Measurements from ENCODE around the gene EFNA1. TPM values are rescaled to one million over a fixed set of nuclear protein-coding genes. Genes with fewer than 3 reads are reported as not detected.

Gene EFNA1
- total and polyA plus RNA-seq, 2 experiments from 2014 or later = 3.2 to 5.1 TPM

DNA sequence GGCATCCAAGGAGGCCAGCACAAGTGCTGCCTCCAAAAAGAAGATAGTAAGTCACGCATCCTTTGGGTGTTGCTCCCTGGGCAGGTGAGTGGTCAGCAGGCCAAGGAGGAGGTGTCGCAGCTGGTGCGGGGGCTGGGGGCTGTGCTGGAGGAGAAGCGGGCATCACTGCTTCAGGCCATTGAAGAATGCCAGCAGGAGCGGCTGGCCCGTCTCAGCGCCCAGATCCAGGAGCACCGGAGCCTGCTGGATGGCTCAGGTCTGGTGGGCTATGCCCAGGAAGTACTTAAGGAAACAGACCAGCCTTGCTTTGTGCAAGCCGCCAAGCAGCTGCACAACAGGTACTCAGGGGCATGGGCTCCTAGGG lies 50.2 kb downstream of the EFNA1 start:
- H3K27ac ChIP-seq (ENCODE audit: low read depth) = no peak overlapping the region
- H3K27me3 ChIP-seq (ENCODE audit: insufficient read depth) = no peaks in the 10 kb centered on the region
- H2AFZ ChIP-seq = no peak overlapping the region
- Mint-ChIP-seq H3K27ac (no peak overlapping the region), H3K4me3 (no peak overlapping the region), H3K27me3 (ENCODE audit: insufficient read depth, low read depth, poor library complexity) (peaks cover 18% of the 10 kb centered on the region), H3K36me3 (ENCODE audit: low read depth) (peaks cover 49% of the 10 kb centered on the region), H3K4me1 (peaks cover 17% of the 10 kb centered on the region), H3K9me3 (peaks cover 4% of the 10 kb centered on the region; the same call in 2 of the 3 replicates)
- ATAC-seq (no peak), DNase-seq (ENCODE audit: low spot score) (no peak)
- no peaks in the 10 kb centered on the region for H4K20me1 ChIP-seq (replicated peaks; ENCODE audit: insufficient read depth)
- peaks cover 20% of the 10 kb centered on the region; the same call in 1 of the 2 replicates for H3K36me3 ChIP-seq (ENCODE audit: insufficient read depth)
- H3K4me2 ChIP-seq = no peak overlapping the region
- TF ChIP-seq NANOG (IDR thresholded peaks at IDR 0.05; ENCODE audit: borderline replicate concordance) = no peak
- TF ChIP-seq CREB1 (CRISPR knock-in tag; IDR thresholded peaks at IDR 0.05; ENCODE audit: low read depth) = no peak
- no peak for TF ChIP-seq ZNF114 (CRISPR knock-in tag; IDR thresholded peaks at IDR 0.05)
- TF ChIP-seq ZNF331 (CRISPR knock-in tag; IDR thresholded peaks at IDR 0.05; ENCODE audit: low read depth) = no peak
- no peak for TF ChIP-seq EZH2 (IDR thresholded peaks at IDR 0.05; ENCODE audit: low read depth, unreplicated experiment)
- TF ChIP-seq, protein P1, sequence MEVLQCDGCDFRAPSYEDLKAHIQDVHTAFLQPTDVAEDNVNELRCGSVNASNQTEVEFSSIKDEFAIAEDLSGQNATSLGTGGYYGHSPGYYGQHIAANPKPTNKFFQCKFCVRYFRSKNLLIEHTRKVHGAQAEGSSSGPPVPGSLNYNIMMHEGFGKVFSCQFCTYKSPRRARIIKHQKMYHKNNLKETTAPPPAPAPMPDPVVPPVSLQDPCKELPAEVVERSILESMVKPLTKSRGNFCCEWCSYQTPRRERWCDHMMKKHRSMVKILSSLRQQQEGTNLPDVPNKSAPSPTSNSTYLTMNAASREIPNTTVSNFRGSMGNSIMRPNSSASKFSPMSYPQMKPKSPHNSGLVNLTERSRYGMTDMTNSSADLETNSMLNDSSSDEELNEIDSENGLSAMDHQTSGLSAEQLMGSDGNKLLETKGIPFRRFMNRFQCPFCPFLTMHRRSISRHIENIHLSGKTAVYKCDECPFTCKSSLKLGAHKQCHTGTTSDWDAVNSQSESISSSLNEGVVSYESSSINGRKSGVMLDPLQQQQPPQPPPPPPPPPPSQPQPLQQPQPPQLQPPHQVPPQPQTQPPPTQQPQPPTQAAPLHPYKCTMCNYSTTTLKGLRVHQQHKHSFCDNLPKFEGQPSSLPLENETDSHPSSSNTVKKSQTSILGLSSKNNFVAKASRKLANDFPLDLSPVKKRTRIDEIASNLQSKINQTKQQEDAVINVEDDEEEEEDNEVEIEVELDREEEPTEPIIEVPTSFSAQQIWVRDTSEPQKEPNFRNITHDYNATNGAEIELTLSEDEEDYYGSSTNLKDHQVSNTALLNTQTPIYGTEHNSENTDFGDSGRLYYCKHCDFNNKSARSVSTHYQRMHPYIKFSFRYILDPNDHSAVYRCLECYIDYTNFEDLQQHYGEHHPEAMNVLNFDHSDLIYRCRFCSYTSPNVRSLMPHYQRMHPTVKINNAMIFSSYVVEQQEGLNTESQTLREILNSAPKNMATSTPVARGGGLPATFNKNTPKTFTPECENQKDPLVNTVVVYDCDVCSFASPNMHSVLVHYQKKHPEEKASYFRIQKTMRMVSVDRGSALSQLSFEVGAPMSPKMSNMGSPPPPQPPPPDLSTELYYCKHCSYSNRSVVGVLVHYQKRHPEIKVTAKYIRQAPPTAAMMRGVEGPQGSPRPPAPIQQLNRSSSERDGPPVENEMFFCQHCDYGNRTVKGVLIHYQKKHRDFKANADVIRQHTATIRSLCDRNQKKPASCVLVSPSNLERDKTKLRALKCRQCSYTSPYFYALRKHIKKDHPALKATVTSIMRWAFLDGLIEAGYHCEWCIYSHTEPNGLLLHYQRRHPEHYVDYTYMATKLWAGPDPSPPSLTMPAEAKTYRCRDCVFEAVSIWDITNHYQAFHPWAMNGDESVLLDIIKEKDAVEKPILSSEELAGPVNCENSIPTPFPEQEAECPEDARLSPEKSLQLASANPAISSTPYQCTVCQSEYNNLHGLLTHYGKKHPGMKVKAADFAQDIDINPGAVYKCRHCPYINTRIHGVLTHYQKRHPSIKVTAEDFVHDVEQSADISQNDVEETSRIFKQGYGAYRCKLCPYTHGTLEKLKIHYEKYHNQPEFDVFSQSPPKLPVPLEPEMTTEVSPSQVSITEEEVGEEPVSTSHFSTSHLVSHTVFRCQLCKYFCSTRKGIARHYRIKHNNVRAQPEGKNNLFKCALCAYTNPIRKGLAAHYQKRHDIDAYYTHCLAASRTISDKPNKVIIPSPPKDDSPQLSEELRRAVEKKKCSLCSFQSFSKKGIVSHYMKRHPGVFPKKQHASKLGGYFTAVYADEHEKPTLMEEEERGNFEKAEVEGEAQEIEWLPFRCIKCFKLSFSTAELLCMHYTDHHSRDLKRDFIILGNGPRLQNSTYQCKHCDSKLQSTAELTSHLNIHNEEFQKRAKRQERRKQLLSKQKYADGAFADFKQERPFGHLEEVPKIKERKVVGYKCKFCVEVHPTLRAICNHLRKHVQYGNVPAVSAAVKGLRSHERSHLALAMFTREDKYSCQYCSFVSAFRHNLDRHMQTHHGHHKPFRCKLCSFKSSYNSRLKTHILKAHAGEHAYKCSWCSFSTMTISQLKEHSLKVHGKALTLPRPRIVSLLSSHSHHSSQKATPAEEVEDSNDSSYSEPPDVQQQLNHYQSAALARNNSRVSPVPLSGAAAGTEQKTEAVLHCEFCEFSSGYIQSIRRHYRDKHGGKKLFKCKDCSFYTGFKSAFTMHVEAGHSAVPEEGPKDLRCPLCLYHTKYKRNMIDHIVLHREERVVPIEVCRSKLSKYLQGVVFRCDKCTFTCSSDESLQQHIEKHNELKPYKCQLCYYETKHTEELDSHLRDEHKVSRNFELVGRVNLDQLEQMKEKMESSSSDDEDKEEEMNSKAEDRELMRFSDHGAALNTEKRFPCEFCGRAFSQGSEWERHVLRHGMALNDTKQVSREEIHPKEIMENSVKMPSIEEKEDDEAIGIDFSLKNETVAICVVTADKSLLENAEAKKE (CRISPR knock-in tag; IDR thresholded peaks at IDR 0.05) = no peak
- no peak for TF ChIP-seq EZH2phosphoT487 (IDR thresholded peaks at IDR 0.05; ENCODE audit: unreplicated experiment)
- TF ChIP-seq, protein P2, sequence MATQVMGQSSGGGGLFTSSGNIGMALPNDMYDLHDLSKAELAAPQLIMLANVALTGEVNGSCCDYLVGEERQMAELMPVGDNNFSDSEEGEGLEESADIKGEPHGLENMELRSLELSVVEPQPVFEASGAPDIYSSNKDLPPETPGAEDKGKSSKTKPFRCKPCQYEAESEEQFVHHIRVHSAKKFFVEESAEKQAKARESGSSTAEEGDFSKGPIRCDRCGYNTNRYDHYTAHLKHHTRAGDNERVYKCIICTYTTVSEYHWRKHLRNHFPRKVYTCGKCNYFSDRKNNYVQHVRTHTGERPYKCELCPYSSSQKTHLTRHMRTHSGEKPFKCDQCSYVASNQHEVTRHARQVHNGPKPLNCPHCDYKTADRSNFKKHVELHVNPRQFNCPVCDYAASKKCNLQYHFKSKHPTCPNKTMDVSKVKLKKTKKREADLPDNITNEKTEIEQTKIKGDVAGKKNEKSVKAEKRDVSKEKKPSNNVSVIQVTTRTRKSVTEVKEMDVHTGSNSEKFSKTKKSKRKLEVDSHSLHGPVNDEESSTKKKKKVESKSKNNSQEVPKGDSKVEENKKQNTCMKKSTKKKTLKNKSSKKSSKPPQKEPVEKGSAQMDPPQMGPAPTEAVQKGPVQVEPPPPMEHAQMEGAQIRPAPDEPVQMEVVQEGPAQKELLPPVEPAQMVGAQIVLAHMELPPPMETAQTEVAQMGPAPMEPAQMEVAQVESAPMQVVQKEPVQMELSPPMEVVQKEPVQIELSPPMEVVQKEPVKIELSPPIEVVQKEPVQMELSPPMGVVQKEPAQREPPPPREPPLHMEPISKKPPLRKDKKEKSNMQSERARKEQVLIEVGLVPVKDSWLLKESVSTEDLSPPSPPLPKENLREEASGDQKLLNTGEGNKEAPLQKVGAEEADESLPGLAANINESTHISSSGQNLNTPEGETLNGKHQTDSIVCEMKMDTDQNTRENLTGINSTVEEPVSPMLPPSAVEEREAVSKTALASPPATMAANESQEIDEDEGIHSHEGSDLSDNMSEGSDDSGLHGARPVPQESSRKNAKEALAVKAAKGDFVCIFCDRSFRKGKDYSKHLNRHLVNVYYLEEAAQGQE (IDR thresholded peaks at IDR 0.05; ENCODE audit: unreplicated experiment) = no peak
- no peak for TF ChIP-seq STAT1 (IDR thresholded peaks at IDR 0.05; ENCODE audit: unreplicated experiment)
- H3K9me2 ChIP-seq (ENCODE audit: insufficient read depth) = no peaks in the 10 kb centered on the region
- peaks cover 10% of the 10 kb centered on the region; the same call in 1 of the 2 replicates for H3K4me1 ChIP-seq (ENCODE audit: insufficient read depth)
- H3K4me3 ChIP-seq = no peak overlapping the region
- peaks cover 11% of the 10 kb centered on the region for H3F3A ChIP-seq (replicated peaks; ENCODE audit: low read depth)
- 0 out of 2 replicates have a peak, but pooled peaks cover 3% of the 10 kb centered on the region for H3K79me2 ChIP-seq (replicated peaks; ENCODE audit: insufficient read depth)

All from GM23338 (cell line).